EL (cell line): Measurements from ENCODE around the gene DLG5.

ENCODE experiments used
- DNase-seq: peaks from one replicate; pipeline ENCODE4 v3.0.0-alpha.2; 2016

The DLG5 gene

GRCh38 chr10:77865580-77866324 is 60.8 kb downstream of the DLG5 start:
- DNase-seq, result no peak

DNA sequence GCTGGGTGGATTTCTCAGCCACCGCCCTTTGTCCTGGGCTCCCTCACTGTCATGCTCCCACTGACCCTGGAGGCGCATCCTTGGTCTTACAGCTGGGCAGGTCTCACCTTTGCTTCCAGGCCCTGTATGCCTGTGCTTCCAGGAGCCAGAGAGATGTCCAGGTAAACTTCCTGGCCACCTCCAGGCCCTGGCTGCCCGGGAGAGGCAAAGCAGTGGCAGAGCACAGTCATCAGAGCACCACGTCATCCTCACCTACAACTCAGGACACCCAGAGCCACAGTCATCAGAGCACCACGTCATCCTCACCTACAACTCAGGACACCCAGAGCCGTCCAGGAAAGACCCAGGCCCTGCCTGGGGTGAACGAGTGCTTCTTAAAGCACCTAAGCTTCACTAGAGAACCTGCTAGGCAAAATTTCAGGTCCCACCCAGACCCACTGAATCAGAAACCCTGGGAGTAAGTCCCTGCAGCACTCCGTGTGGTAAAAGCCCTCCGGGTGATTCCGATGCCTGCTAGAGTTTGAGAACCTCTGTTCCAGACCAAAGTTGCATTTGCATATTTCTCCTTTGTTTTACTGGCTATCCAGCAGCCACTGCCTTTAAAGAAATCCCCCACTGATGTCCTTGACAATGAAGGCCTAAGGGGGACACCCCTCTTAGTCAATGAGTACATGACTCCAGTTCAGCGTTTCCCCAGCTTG is 62.3 kb downstream of the DLG5 start:
- DNase-seq, result no peak

GRCh38 chr10:77863446-77863845 is 63.1 kb downstream of the DLG5 start:
- no peak for DNase-seq

- DNase-seq, result no peak
Observed at GRCh38 chr10:77862595-77862994, 64.0 kb downstream of the DLG5 start.

DNA sequence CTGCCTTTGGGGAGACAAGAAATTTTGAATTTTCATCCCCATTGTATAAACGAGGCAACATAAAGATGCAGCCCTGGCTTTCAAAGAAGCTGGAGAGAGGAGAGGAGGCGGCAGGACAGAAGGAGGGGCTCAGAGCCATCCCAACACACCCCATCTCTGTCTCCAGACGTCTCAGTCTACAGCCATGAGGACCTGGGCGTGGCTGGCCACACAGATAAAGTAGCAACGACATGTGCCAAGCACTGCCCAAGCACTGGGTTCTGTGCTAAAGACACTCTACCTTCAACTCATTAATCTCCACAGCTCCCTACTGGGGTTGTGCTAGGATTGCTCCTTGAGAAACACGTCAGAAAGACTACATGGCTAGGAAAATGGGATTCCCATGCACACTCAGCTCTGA is 65.2 kb downstream of the DLG5 start:
- no peak for DNase-seq

- no peak for DNase-seq
Observed at GRCh38 chr10:77859865-77860282, 66.7 kb downstream of the DLG5 start.

- DNase-seq, result no peak
Observed at GRCh38 chr10:77859200-77859864, 67.2 kb downstream of the DLG5 start.

GRCh38 chr10:77857272-77857671 is 69.3 kb downstream of the DLG5 start:
- peak; percentile 24 for DNase-seq

DNA sequence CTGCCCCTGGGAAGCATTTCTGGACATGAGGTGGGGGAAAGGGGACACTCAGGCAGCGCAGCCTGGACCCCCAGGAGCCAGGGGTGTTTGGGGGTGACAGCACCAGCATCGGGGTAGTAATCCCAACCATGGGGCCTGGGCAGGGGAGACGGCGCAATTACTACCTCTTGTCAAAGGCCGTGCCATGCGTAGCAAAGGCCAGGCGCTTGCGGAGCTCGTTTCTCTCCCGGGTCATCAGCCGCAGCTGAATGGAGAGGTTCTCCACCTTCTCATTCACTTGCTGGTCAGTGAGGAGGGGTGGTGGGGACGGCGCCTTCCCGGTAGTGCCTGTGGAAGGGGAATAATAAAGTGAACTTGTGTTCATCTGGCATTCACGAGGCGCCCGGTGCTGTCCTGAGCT is 70.0 kb downstream of the DLG5 start:
- no peak for DNase-seq

DNA sequence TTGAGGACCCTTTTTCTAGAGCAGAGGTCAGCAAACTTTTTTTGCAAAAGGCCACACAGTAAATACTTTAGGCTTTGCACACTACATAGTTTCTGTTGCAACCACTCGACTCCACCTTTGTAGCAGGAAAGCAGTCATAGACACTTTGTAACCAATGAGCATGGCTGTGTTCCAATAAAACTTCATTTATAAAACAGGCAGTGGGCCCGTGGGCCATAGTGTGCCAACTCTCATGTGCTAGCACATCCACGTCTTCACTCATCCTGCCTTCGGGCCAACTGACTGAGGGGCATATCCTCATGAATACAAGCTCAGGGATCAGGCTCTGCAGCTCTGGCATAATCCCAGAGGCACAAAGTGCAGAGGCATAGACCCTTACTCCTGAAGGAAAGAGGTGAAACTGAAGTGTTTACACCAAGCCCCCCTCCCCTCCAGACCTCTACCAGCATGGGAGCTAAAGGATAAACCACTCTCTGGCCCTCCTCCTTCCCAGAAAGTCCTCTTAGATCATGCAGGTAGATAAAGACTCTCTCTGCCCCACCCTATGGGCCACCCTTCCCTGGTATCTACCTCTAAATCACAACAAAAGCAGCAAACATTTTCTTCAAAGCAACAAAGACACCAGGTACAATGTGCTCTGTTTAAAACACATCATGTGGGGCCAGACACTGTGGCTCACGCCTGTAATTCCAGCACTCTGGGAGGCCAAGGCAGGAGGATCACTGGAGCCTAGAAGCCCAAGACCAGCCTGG is 71.0 kb downstream of the DLG5 start:
- DNase-seq, result no peak

GRCh38 chr10:77854115-77854514 is 72.4 kb downstream of the DLG5 start:
- no peak for DNase-seq

GRCh38 chr10:77853256-77853655 is 73.3 kb downstream of the DLG5 start:
- no peak for DNase-seq

DNA sequence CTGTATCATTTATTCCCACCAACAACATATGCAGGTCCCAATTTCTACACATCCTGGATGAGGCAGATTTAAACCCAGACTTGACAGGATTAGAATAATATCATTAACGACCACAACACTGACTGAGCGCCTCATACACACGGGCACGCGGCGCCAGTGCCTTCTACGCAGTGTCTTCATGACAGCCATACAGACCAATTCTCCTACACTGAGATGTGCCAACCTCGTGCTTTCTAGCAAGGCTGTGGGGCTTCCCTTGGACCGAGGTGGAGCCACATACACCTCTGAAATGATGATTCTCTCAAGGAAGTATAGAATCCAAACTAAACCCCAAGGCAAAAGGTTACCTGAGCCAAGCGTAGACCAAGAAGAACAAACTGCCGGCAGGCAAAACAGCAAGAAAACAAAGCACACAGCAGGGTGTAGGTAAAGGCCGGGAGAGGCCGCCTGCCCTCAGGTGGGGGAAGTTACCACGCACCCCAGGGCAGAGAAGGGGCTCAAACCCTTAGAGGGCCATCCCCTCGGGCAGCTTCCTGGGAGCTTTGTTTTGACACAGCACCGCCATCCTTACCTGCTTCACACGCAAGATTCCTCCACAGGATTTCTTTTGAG is 75.8 kb downstream of the DLG5 start:
- no peak for DNase-seq

DNA sequence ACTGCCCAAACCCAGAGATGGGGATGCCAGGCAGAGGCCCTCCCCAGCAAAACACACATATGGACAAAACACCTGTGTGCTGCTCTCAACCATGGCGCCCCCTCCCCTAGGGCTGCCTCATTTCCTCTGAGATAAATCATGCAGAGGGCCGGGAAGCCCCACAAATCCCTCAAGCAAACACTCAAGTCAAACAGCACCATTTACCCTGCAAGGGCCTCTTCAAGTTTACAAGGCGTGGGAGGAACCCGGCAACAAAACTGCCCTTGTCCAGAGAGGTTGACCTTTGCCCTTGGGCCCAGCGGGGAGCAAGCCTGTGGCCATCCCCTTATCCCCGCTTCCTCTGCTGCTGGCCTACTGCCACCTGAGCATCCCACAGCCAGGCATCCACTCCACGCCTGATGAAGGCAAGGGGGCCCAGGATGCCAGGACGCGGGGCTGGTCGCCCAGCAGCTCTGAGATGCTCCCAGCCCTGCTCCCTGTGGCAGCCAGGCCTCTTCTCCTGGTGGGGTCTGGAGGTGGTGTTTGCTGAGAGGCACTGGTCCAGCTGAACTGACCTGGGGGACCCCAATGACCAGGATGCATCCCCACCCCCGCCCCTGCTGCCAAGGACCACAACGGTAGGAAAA is 77.4 kb downstream of the DLG5 start:
- no peak for DNase-seq

DNA sequence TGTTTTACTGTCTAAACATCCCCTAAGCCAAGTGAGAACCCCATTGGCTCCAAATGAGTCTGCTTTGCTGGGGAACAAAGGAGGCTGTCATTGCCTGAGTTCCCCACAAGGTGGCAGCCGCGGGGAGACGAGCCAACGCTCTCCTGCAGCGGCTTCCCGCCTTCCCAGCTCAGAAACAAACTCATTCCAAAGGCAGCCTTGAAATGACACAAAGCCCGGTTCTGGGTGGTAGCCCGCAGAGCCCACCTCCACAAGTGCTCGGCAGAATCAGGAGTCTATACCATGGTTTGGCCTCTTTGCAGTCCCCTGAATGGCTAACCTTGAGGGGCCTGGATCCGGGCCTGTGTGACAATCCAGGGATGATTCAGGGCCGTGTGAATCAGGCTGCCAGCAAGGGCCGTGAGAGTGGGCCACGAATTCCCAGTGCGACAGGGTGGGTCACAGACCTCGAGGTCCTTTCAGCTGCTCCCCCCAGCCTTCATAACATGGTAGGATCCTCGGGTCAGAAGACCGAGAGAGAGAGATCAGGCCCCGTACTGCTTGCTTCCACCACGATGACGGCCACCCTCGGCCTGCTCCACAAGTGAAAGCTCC is 79.7 kb downstream of the DLG5 start:
- DNase-seq, result peak; percentile 76

- no peak for DNase-seq
Observed at GRCh38 chr10:77845451-77845850, 81.1 kb downstream of the DLG5 start.

GRCh38 chr10:77844713-77845445 is 81.7 kb downstream of the DLG5 start:
- DNase-seq, result peak; percentile 95

DNA sequence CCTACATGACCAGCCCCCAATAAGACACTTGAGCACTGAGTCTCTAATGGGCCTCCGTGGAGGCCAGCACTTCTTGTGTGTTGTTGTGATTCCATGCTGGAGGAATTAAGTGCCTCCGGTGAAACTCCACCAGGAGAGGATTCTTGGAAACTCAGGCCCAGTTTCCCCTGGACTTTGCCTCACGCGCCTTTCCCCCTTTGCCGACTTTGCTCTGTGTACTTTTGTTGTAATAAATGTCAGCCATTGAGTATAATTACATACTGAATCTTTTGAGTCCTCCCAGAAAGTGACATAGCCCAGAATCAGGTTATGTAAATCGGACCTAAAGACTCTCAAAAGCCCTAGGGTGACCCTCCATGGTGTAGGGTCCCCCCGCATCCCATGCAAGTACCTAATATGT is 82.4 kb downstream of the DLG5 start:
- no peak for DNase-seq

DNA sequence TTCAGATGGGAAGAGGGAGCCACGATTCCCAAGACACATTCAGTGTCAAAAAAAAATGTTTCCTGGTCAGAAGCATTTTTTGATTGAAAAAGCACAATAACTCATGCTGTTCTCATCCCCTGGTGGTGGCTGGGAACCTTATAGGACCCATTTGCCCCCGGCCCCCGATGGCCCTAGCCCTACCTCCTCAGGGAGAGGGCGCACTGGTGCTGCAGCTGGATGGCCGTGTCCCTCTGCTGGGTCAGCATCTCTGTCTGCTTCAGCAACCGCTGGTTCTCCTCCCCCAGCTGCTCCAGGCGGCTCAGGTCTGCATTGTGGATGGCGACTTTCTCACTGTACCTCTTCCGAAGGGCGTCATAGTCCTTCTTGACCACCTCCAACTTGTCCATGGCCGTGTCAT is 83.3 kb downstream of the DLG5 start:
- no peak for DNase-seq

GRCh38 chr10:77842652-77843212 is 83.8 kb downstream of the DLG5 start:
- DNase-seq, result no peak
